Measurements from ENCODE around the gene GNAT1. TPM values are rescaled to one million over a fixed set of nuclear protein-coding genes. Genes with fewer than 3 reads are reported as not detected.
A peak's percentile ranks its signal among the peaks of the same experiment; 100 is the strongest.

Gene GNAT1
- total and polyA plus RNA-seq, 2 of the 13 experiments (the other 11 are each of a cell fraction or from before 2014, with no cell fraction given), result 0.15 TPM; not detected in 1

- TF ChIP-seq, protein P1, sequence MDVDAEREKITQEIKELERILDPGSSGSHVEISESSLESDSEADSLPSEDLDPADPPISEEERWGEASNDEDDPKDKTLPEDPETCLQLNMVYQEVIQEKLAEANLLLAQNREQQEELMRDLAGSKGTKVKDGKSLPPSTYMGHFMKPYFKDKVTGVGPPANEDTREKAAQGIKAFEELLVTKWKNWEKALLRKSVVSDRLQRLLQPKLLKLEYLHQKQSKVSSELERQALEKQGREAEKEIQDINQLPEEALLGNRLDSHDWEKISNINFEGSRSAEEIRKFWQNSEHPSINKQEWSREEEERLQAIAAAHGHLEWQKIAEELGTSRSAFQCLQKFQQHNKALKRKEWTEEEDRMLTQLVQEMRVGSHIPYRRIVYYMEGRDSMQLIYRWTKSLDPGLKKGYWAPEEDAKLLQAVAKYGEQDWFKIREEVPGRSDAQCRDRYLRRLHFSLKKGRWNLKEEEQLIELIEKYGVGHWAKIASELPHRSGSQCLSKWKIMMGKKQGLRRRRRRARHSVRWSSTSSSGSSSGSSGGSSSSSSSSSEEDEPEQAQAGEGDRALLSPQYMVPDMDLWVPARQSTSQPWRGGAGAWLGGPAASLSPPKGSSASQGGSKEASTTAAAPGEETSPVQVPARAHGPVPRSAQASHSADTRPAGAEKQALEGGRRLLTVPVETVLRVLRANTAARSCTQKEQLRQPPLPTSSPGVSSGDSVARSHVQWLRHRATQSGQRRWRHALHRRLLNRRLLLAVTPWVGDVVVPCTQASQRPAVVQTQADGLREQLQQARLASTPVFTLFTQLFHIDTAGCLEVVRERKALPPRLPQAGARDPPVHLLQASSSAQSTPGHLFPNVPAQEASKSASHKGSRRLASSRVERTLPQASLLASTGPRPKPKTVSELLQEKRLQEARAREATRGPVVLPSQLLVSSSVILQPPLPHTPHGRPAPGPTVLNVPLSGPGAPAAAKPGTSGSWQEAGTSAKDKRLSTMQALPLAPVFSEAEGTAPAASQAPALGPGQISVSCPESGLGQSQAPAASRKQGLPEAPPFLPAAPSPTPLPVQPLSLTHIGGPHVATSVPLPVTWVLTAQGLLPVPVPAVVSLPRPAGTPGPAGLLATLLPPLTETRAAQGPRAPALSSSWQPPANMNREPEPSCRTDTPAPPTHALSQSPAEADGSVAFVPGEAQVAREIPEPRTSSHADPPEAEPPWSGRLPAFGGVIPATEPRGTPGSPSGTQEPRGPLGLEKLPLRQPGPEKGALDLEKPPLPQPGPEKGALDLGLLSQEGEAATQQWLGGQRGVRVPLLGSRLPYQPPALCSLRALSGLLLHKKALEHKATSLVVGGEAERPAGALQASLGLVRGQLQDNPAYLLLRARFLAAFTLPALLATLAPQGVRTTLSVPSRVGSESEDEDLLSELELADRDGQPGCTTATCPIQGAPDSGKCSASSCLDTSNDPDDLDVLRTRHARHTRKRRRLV (CRISPR knock-in tag; IDR thresholded peaks at IDR 0.05), result no peak
- TF ChIP-seq, protein P2, sequence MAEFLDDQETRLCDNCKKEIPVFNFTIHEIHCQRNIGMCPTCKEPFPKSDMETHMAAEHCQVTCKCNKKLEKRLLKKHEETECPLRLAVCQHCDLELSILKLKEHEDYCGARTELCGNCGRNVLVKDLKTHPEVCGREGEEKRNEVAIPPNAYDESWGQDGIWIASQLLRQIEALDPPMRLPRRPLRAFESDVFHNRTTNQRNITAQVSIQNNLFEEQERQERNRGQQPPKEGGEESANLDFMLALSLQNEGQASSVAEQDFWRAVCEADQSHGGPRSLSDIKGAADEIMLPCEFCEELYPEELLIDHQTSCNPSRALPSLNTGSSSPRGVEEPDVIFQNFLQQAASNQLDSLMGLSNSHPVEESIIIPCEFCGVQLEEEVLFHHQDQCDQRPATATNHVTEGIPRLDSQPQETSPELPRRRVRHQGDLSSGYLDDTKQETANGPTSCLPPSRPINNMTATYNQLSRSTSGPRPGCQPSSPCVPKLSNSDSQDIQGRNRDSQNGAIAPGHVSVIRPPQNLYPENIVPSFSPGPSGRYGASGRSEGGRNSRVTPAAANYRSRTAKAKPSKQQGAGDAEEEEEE (CRISPR knock-in tag; IDR thresholded peaks at IDR 0.05; ENCODE audit: borderline replicate concordance), result no peak
- TF ChIP-seq ZNF577 (CRISPR knock-in tag; IDR thresholded peaks at IDR 0.05; ENCODE audit: borderline replicate concordance, low read depth) (no peak), RFX5 (IDR thresholded peaks at IDR 0.05; ENCODE audit: low read depth, low read length) (no peak), NPAS2 (CRISPR knock-in tag; IDR thresholded peaks at IDR 0.05; ENCODE audit: borderline replicate concordance) (no peak), ZC3H4 (CRISPR knock-in tag; IDR thresholded peaks at IDR 0.05; ENCODE audit: borderline replicate concordance) (no peak), ZNF615 (CRISPR knock-in tag; IDR thresholded peaks at IDR 0.05; ENCODE audit: borderline replicate concordance) (no peak), E2F2 (CRISPR knock-in tag; IDR thresholded peaks at IDR 0.05; ENCODE audit: borderline replicate concordance) (no peak), BRD4 (CRISPR knock-in tag; IDR thresholded peaks at IDR 0.05) (0 out of 2 replicates have a peak, but pooled peaks have one; percentile 34), MYPOP (CRISPR knock-in tag; IDR thresholded peaks at IDR 0.05) (no peak), SAP130 (CRISPR knock-in tag; IDR thresholded peaks at IDR 0.05; ENCODE audit: low read depth) (0 out of 2 replicates have a peak, but pooled peaks have one; percentile 24), TCF12 (IDR thresholded peaks at IDR 0.05) (no peak), TCF12 (CRISPR knock-in tag; IDR thresholded peaks at IDR 0.05) (no peak), FOSL1 (CRISPR knock-in tag; IDR thresholded peaks at IDR 0.05; ENCODE audit: borderline replicate concordance) (no peak), HMGXB4 (CRISPR knock-in tag; IDR thresholded peaks at IDR 0.05; ENCODE audit: borderline replicate concordance in 1 of 2, low read depth in 1 of 2) (no peak), RORA (CRISPR knock-in tag; IDR thresholded peaks at IDR 0.05) (no peak), PHF21A (CRISPR knock-in tag; IDR thresholded peaks at IDR 0.05) (no peak)
- TF ChIP-seq, protein P3, sequence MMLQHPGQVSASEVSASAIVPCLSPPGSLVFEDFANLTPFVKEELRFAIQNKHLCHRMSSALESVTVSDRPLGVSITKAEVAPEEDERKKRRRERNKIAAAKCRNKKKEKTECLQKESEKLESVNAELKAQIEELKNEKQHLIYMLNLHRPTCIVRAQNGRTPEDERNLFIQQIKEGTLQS (CRISPR knock-in tag; IDR thresholded peaks at IDR 0.05), result peak; percentile 23; the same call in 1 of the 2 replicates
Measured at GRCh38 chr3:50170689-50171088, 20.7 kb upstream of the GNAT1 start (continued).

All from HepG2 (cell line).